ENCODE results near the gene ATP6V1B1.

ATP6V1B1 gene

GRCh38 chr2:70943205-70943871 lies 7.6 kb downstream of the ATP6V1B1 start:
- no peak for DNase-seq (ENCODE audit: low read depth in 1 of 2, low spot score in 1 of 2)

- DNase-seq (ENCODE audit: low read depth in 1 of 2, low spot score in 1 of 2), result no peak
Measured at GRCh38 chr2:70944111-70944690, 8.5 kb downstream of the ATP6V1B1 start.

GRCh38 chr2:70946832-70947442 lies 11.2 kb downstream of the ATP6V1B1 start:
- no peak for DNase-seq (ENCODE audit: low read depth in 1 of 2, low spot score in 1 of 2)

- no peak for DNase-seq (ENCODE audit: low read depth in 1 of 2, low spot score in 1 of 2)
Measured at GRCh38 chr2:70947556-70948184, 12.0 kb downstream of the ATP6V1B1 start.

- peak; percentile 53 to 62 for DNase-seq (ENCODE audit: low read depth in 1 of 2, low spot score in 1 of 2)
Measured at GRCh38 chr2:70948337-70949003, 12.8 kb downstream of the ATP6V1B1 start.

GRCh38 chr2:70949086-70949485 lies 13.4 kb downstream of the ATP6V1B1 start:
- DNase-seq (ENCODE audit: low read depth in 1 of 2, low spot score in 1 of 2), result no peak

- DNase-seq (ENCODE audit: low read depth in 1 of 2, low spot score in 1 of 2), result no peak
Measured at GRCh38 chr2:70954886-70955285, 19.2 kb downstream of the ATP6V1B1 start.

GRCh38 chr2:70956141-70956540 lies 20.4 kb downstream of the ATP6V1B1 start:
- DNase-seq (ENCODE audit: low read depth in 1 of 2, low spot score in 1 of 2), result no peak

GRCh38 chr2:70957798-70958197 lies 22.1 kb downstream of the ATP6V1B1 start:
- DNase-seq (ENCODE audit: low read depth in 1 of 2, low spot score in 1 of 2), result no peak

GRCh38 chr2:70958759-70959158 lies 23.1 kb downstream of the ATP6V1B1 start:
- DNase-seq (ENCODE audit: low read depth in 1 of 2, low spot score in 1 of 2), result no peak

- DNase-seq (ENCODE audit: low read depth in 1 of 2, low spot score in 1 of 2), result no peak
Measured at GRCh38 chr2:70959271-70959761, 23.6 kb downstream of the ATP6V1B1 start.

- DNase-seq (ENCODE audit: low read depth in 1 of 2, low spot score in 1 of 2), result no peak
Measured at GRCh38 chr2:70959851-70960832, 24.4 kb downstream of the ATP6V1B1 start.

- DNase-seq (ENCODE audit: low read depth in 1 of 2, low spot score in 1 of 2), result no peak
Measured at GRCh38 chr2:70960833-70961647, 25.3 kb downstream of the ATP6V1B1 start.

- DNase-seq (ENCODE audit: low read depth in 1 of 2, low spot score in 1 of 2), result no peak
Measured at GRCh38 chr2:70961648-70961994, 25.9 kb downstream of the ATP6V1B1 start.

GRCh38 chr2:70962211-70962884 lies 26.6 kb downstream of the ATP6V1B1 start:
- no peak for DNase-seq (ENCODE audit: low read depth in 1 of 2, low spot score in 1 of 2)

GRCh38 chr2:70962885-70963878 lies 27.5 kb downstream of the ATP6V1B1 start:
- DNase-seq (ENCODE audit: low read depth in 1 of 2, low spot score in 1 of 2), result no peak

- DNase-seq (ENCODE audit: low read depth in 1 of 2, low spot score in 1 of 2), result no peak
Measured at GRCh38 chr2:70964133-70964532, 28.4 kb downstream of the ATP6V1B1 start.
